Activated T-cell treated with anti-CD3 and anti-CD28 coated beads for 24 hours (primary cell): ENCODE results near the gene RNF38.
A peak's percentile ranks its signal among the peaks of the same experiment; 100 is the strongest.
"Not testable (repeated sequence)": the region's sequence is repeated elsewhere in the genome, so short reads cannot be mapped to it uniquely, and the experiment has no call there.

Source experiments
- DNase-seq: peaks from one replicate; pipeline ENCODE4 v3.0.0-alpha.2; 2020; ENCODE audit warnings: low read depth

RNF38 gene

GRCh38 chr9:36407122-36407723 is 7.2 kb upstream of the RNF38 start:
- DNase-seq: peak; percentile 46

- DNase-seq: no peak
Observed at GRCh38 chr9:36402536-36402935, 2.5 kb upstream of the RNF38 start.

GRCh38 chr9:36401897-36402480 is 1.9 kb upstream of the RNF38 start:
- DNase-seq: no peak

GRCh38 chr9:36401164-36401740 is 1.2 kb upstream of the RNF38 start:
- no peak for DNase-seq

GRCh38 chr9:36400332-36401163 is 479 bp upstream of the RNF38 start:
- DNase-seq: peak; percentile 87

- no peak for DNase-seq
Observed at GRCh38 chr9:36398745-36399144, 1.3 kb downstream of the RNF38 start.

GRCh38 chr9:36396985-36397384 is 3.1 kb downstream of the RNF38 start:
- DNase-seq: no peak

- DNase-seq: no peak
Observed at GRCh38 chr9:36392489-36392888, 7.6 kb downstream of the RNF38 start.

- DNase-seq: no peak
Observed at GRCh38 chr9:36389590-36389989, 10.5 kb downstream of the RNF38 start.

GRCh38 chr9:36386396-36386965 is 13.6 kb downstream of the RNF38 start:
- not testable (repeated sequence) for DNase-seq

GRCh38 chr9:36382484-36382883 is 17.6 kb downstream of the RNF38 start:
- DNase-seq: no peak

GRCh38 chr9:36364577-36364976 is 35.5 kb downstream of the RNF38 start:
- DNase-seq: no peak

GRCh38 chr9:36363448-36363847 is 36.6 kb downstream of the RNF38 start:
- DNase-seq: no peak

GRCh38 chr9:36358486-36358885 is 41.6 kb downstream of the RNF38 start:
- DNase-seq: no peak

GRCh38 chr9:36357639-36358038 is 42.4 kb downstream of the RNF38 start:
- no peak for DNase-seq

- no peak for DNase-seq
Observed at GRCh38 chr9:36346569-36346968, 53.5 kb downstream of the RNF38 start.

GRCh38 chr9:36345103-36345846 is 54.8 kb downstream of the RNF38 start:
- no peak for DNase-seq

GRCh38 chr9:36341936-36342577 is 58.0 kb downstream of the RNF38 start:
- no peak for DNase-seq

GRCh38 chr9:36337865-36338264 is 62.2 kb downstream of the RNF38 start:
- no peak for DNase-seq

GRCh38 chr9:36337002-36337401 is 63.1 kb downstream of the RNF38 start:
- DNase-seq: no peak
